Measurements from ENCODE around the gene BCKDK.

BCKDK gene

DNA sequence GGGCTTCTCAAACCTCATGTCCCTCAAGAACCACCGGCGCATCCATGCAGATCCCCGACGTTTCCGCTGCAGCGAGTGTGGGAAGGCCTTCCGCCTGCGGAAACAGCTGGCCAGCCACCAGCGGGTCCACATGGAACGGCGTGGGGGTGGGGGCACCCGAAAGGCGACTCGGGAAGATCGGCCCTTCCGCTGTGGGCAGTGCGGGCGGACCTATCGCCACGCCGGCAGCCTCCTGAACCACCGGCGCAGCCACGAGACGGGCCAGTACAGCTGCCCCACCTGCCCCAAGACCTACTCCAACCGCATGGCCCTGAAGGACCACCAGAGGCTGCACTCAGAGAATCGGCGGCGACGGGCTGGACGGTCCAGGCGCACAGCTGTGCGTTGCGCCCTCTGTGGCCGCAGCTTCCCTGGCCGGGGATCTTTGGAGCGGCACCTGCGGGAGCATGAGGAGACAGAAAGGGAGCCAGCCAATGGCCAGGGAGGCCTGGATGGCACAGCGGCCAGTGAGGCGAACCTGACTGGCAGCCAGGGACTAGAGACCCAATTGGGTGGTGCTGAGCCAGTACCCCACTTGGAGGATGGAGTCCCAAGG is 28.1 kb upstream of the BCKDK start:
- no peak for DNase-seq (ENCODE audit: low read depth)

DNA sequence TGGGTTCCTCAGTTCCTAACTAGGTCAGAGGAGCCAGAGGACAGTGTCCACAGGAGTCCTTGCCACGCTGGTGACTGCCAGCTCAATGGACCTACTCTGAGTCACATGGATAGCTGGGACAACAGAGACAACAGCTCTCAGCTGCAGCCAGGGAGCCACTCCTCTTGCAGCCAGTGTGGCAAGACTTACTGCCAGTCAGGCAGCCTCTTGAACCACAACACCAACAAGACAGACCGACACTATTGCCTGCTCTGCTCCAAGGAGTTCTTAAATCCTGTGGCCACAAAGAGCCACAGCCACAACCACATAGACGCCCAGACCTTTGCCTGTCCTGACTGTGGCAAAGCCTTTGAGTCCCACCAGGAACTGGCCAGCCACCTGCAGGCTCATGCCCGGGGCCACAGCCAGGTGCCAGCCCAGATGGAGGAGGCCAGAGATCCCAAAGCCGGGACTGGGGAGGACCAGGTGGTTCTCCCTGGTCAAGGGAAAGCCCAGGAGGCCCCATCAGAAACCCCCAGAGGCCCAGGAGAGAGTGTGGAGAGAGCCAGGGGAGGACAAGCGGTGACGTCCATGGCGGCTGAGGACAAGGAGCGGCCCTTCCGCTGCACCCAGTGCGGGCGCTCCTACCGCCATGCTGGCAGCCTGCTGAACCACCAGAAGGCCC is 27.3 kb upstream of the BCKDK start:
- DNase-seq (ENCODE audit: low read depth): no peak

DNA sequence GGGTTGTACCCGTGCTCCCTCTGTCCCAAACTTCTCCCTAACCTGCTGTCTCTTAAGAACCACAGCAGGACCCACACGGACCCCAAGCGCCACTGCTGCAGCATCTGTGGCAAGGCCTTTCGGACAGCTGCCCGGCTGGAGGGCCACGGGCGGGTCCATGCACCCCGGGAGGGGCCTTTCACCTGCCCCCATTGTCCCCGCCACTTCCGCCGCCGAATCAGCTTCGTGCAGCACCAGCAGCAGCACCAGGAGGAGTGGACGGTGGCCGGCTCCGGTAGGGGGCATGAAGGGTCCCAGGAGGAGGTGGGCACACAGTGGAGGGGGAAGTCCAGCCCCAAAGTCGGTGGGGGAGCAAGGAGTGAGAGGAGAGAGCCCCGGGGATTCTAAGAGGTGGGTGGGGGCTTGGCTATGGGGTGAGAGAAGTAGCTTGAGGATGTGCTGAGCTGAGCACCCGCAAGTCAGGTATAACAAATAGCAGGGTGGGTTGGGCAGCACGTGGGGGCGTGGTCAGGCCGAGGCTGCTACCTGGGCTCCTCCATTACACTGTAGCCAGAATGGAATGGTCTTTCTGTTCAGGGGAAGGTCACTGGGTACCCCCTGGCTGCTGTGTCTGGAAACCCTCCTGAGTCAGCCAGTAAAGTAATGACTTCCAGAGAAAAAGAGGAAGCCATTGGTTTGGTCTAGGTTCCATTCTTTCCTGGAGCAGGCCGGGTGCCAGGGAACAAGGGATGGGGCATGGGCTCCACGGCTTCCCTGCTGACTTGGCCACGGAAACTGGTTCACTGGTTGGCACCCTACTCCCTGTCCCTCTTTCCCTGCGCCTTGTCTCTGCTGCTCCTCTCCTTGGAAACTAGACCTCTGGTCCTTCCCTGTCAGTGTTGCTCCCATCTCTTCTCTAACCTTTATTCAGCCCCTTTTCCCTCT is 26.5 kb upstream of the BCKDK start:
- DNase-seq (ENCODE audit: low read depth): no peak

DNA sequence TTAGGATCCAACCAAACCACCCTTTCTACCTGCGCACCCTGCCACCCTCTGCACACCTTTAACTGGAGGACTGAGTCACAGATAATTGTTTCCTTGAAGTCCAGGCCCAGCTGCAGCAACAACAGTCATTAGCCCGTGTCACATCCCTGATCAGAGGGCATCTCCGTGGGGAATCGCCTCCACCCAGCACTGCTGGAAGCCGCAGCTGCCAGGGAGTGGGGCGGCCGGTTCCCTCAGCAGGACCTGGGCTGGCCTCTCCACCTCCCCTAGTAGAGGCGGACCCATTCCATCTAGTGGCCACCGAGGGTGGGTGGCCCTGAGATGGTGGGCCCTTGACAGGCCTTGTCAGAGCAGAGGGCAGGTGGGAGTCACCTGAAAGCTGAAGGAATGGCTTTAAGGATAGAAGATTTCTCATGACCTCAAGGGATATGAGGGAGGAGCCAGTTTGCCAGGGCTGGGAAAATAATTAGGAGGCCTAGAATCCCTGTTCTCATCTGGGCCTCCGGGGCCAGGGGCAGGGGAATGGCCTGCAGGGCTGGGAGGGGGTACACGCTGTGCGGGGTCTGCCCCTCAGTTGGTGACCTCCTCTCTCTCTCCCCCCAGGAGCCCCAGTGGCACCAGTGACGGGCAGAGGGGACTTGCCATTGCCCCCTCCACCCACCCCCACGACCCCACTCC is 25.7 kb upstream of the BCKDK start:
- no peak for DNase-seq (ENCODE audit: low read depth)

DNA sequence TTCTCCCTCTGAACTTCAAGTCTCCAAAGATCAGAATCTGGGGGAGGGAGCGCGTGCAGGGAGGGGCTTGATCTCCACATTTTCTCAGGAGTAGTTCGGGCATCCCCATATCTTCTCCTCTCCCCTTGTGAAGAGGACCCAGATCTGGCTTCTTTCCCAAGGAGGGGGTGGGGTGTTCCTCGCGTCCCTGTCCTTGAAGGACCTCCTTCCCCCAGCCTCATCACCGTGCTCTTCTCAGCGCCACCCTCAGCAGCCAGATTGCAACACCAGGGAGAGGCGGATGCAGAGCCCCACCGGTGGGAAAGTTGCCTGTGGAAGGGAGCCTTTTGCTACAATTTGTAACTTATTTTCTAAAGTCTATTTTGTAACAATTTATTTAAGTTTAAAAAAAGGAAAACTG is 25.1 kb upstream of the BCKDK start:
- no peak for DNase-seq (ENCODE audit: low read depth)

DNA sequence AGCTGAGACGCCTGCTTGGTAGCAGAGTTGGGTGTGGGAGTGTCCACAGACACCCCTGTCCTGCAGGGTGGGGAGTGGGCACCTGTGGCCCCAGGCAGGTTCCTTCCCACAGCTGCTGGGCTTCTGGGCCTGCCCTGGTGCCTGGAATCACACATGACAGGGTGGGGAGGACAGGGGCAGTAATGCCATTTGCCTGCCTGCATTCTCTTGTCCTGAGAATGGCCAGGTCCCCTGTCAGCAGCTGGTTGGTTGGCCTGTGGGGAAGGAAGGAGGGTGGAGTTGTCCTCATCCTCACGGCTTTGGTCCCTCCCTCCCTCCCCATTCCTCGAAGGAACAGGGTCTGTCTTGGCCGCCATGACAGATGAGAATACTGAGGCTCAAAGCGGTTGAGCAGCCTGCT is 24.6 kb upstream of the BCKDK start:
- no peak for DNase-seq (ENCODE audit: low read depth)

DNA sequence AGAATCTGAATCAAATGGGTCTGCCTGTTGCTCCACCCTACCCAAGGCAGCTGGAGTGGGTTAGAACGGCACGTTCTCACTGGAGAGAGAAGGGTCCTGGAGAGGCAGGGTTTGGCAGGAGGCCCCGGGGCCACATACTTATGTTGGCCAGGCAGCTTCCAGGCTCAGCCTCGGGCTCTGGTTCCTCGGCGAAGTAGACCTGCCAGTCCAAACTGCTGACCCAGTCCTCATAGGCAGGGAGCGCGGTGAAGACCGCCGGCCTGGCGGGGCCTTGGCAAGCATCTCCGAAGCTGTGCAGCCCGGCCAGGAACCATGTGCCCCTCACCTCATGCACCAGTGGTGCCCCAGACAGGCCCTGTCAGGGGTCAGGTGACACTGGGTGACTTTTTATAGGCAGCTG is 24.2 kb upstream of the BCKDK start:
- no peak for DNase-seq (ENCODE audit: low read depth)

DNA sequence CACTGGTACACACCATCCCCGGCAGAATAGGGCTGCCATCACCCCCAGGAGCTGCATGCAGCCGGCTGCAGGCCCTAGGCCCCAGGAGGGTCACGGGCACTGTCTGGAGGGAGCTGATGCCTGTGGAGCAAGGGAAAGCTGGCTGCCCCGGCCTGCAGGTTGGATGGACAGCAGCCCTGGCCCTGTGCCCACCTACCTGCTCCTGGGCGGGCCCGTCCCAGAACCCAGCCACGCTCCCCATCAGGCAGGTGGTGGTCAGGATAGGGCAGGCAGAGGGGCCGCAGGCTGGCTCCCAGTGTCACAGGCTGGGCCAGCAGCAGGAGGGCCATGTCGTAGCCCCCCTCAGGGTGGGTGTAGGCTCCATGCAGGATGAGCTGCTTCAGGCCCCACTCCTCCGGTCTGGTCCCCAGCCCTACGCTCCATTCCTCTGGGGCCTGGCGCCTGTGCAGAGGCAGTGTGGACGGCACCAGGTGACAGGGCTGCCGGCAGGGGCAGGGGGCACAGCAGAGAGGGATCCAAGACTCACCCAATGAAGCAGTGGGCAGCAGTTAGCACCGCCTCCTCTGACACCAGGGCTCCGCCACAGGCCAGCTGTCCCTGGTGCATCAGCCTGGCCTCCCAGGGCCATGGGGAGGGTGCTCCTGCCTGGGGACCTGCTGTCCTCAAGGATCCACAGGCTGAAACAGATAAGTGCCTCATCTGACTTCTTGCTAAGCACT is 23.4 kb upstream of the BCKDK start:
- no peak for DNase-seq (ENCODE audit: low read depth)

DNA sequence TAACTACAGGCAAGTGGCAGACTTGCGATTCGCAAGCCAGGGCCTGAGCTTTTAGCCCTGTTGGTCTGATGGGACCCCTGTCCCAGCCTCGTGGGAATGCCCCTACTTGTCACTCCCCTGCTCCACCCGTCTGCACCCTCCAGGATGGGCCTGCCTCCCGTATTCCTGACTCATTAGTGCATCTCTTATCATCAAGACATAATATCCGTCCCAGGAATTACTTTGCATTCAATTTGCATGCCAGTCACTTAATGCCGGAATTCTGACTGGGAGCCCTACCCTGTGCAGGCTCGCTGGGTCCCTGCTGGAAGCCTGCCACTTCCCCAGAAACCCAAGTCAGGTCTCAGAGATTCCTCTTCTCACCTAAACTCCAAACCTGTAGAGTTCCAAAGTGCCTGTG is 22.8 kb upstream of the BCKDK start:
- no peak for DNase-seq (ENCODE audit: low read depth)

DNA sequence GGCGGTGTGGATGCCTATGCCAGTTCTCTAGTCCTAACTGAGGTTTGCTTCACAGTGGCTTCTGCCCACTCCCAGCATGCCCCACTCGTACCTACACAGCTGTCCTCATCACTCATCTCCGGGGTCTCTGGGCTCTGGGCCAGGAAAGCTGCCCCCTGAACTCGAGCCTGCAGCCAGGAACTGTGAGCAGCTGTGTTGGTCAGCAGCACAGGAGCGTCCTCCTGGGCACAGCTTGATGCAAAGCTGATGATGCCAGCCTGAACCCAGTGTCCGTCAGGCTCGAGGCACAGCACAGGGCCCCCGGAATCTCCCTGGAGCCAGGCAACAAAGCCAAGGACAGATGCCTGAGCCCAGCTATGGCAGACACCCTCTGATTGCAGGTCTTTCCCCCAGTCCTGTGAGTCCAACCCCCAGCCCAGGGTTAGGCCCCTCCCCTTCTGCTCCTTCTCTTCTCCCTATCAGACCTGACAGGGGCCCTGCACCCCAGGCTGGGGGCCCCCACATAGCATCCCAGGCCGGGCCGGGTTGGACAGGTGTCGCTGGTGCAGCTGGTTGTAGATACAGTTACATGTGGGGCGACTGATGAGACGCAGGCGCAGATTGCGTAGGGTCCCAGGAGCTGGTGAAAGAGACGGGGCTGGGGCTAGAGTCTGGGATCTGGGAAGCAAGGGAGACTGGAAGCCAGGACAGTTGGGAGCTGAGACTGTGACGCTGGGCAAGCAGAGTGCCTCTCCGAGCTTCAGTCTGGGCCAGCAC is 22.1 kb upstream of the BCKDK start:
- no peak for DNase-seq (ENCODE audit: low read depth)

DNA sequence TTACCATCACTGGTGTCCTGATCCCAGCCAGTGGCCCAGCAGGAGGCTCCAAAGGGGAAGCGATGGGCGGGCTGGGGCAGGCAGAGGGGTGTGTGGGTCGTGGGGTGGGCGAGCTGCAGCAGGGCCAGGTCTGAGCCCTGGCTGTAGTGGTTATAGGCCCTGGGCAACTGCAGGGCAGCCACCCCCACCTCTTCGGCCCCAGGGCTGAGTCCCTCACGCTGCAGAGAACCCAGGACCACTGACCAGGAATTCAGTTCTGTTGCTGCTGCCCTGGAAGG is 21.6 kb upstream of the BCKDK start:
- DNase-seq (ENCODE audit: low read depth): no peak

DNA sequence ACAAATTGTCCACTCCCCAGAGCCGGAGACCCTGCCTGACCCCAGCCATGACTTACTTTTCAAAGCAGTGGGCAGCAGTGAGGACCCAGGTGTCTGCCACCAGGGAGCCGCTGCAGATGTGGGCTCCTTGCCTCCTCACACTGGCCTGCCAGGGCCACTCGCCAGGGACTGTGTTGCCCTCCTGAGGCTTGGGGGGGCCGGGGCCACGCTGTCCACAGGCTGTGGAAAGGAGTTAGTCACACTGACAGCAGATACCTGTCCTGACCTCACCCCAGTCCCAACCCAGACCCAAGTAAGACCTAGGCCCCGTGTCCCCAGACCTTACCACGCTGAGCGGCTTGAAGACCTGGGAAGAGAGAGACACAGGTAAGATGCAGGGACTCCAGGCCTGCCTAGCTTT is 20.7 kb upstream of the BCKDK start:
- DNase-seq (ENCODE audit: low read depth): no peak

DNA sequence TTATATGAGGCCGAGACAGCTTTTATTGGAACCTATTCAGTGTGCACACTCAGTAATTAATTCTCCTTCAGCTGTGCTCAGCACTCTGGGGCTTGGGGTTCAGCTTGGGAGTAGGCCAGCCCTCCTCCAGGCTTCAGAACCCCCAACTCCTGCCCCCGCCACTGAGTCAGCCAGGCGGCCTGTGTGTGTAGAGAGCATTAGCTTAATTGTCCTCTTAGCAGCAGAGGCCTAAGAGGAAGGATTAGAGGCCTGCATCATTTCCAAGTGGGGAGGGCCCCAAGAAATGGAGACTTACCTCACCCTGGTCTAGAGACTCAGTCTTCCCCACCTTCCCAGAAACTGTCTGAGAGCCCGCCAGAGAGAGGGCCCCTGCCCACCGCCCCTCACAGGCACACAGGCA is 20.2 kb upstream of the BCKDK start:
- no peak for DNase-seq (ENCODE audit: low read depth)

DNA sequence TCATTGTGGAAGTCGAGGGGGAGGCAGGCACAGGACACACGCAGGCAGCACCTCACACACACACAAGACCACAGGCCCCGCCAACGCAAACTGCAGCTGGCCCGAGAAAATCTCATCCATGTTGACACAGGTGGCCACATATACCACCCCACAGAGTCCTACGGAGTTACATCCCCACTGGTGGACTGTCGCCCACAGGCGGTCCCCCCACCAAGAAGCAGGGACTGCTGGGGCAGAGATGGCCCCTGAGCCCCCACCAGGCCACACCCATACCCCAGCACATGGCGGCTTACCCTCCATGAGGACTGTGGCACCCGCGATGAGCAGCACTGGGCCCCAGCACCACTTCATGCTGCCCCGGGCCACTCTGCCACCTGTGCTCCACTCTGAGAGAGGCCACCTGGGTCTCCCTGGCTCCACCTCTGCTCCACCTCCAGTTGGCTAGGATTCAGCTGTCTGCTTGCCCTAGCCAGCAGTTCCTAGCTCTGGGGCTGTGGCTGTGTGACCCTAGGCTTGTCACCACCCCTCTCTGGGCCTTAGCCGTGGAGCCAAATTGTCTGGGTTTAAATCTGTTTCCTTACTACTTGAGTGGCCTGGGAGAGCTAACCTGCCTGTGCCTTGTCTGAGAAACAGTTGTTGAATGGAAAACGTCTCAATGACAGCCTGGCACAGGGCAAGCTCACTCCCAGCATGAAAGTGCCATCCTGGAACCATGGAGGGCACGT is 19.6 kb upstream of the BCKDK start, which contains the start of gene PRSS53:
Gene PRSS53 (minus strand): TSS at position 485 of the 725 bp plus-strand sequence. CDS start 134 bp downstream, at position 351.
- no peak for DNase-seq (ENCODE audit: low read depth)

DNA sequence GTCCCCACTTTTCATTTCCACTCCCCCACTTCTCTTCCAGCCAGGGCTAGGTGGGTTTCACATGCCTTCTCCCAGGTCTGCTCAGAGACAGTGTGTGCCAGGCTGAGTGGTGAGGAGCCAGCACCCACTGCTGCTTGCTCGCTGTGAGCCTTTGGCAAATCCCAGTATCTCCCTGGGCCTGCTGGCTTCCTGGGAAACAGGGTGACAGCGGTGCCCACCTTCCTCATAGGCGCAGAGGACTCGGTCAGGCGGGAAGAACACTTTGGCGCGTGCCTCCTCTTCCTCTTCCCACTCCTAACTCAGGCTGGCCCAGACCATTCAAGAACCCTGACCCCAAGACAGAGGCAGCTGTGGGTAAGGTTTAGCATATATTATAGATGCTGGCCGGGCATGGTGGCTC is 19.0 kb upstream of the BCKDK start:
- DNase-seq (ENCODE audit: low read depth): no peak

DNA sequence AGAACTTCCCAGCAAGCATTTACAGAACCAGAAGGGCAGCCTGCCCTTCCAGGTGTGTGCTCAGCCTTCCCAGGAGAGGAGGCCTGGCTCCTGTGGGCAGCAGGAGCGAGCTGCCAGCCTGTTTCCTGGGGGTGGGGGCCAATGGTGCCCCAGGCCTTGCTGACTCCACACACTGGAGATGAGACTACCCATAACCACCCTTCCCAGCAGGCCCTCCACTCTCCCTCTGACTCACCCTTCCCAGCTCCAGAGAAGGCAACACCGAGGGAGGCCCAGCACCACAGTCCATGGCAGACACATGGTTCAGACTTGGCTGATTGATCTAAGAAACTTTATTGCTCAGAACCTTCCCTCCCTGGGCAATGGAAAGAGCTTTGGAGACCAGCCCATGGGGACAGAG is 17.6 kb upstream of the BCKDK start:
- no peak for DNase-seq (ENCODE audit: low read depth)

DNA sequence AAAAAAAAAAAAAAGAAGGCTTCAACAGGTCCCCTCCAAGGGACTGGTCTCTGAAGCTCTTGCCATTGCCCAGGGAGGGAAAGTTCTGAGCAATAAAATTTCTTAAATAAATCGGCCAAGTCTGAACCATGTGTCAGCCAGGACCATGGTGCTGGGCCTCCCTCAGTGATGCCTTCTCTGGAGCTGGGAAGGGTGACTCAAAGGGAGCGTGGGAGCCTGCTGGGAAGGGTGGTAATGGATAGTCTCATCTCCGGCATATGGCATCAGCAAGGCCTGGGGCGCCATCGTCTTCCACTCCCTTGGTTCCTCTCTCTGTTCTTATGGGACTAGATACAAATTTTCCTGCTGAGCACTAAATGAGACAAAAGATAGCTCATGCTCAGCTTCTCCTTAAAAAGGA is 15.9 kb upstream of the BCKDK start:
- DNase-seq (ENCODE audit: low read depth): no peak

DNA sequence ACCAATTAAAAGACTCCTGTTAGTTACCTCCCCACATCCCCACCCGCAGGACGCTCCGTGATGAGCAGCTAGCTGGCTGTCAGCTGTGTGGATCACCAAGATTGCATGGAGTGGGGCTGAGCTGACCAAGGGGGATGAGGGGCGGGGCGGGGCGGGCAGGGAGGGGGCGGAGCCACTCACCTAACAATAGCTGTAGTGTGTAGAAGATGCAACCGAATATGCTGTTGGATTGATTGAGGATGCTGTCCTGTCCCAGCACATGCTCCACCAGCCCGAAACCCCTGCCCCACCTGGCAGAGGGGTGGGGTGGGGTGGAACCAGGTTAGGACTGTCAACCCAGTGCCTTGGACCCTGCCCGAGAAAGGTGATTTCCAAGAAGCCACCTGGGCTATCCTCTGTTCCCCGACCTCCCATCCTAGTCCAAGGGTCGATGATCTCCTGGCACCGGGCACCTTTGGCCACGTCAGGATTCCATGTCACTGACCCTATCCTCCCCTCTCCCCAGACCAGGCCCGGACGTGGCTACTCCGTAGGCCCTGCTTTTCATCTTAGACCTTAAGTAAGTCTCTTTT is 15.0 kb upstream of the BCKDK start:
- DNase-seq (ENCODE audit: low read depth): no peak

DNA sequence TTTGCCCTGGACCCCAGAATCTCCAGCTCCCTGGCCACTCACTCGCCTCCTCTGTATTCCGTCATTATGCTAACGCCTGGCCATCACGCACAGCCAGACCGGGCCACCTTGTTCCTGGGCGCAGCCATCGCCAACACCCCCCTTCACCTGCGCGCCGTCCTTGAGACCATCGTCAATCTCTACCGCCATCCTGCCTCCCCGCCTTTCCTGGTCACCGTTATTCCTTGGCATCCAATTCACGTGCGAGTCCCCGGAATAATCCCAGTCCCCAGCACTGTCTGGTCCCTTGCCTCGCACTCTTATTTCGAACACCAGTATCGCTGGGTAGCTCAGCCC is 14.1 kb upstream of the BCKDK start:
- no peak for DNase-seq (ENCODE audit: low read depth)

DNA sequence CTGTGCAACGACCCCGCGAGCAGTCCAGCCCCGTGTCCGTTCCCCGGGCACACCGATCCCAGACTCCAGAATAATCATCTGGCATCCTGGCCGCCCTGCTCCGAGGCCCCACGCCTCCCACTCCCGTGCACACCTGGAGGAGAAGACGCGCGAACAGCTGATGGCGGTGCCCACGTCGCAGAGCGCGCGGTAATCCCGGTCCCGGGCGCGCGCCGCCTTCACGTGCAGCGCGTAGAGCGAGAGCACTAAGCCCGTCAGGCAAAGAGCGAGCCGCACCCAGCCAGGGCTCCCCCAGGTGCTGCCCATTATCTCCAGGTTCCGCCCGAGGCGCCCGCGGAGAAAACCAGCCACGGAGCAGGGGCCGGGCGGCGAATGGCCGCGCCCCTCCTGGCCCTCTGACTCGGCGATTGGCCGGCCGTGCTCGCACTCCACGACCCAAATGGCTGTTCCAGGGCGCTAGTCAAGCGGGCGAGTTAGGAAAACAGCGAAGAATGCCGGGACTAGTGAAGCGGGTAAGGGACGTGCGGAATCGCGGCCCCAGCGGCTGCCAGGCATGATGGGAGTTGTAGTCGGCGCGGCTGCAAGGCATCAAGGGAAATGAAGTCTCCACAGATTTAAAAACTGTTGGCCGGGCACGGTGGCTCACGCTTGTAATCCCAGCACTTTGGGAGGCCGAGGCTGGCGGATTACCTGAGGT is 13.6 kb upstream of the BCKDK start, which contains the start of gene VKORC1:
Gene VKORC1 (minus strand): TSS at position 374 of the 697 bp plus-strand sequence. CDS start 68 bp downstream, at position 306.
- DNase-seq (ENCODE audit: low read depth): peak; percentile 67

Data from stimulated activated CD8-positive, alpha-beta memory T cell treated with anti-CD3 and anti-CD28 coated beads, Interleukin-15, amount 100 ng/mL, for 24 hours (primary cell).